HG03066 (cell line): ENCODE results near the gene FCHSD2.
"Not testable (repeated sequence)": the region's sequence is repeated elsewhere in the genome, so short reads cannot be mapped to it uniquely, and the experiment has no call there.

Experiments
- ATAC-seq: cut with Tn5 transposase; IDR thresholded peaks from one replicate; pipeline ENCODE4 v1.9.1; 2021; ENCODE audit warnings: low read depth; ENCODE audit not compliant: unreplicated experiment

The FCHSD2 gene

GRCh38 chr11:72976522-72976892 lies 165.6 kb downstream of the FCHSD2 start:
- not testable (repeated sequence) for ATAC-seq

DNA sequence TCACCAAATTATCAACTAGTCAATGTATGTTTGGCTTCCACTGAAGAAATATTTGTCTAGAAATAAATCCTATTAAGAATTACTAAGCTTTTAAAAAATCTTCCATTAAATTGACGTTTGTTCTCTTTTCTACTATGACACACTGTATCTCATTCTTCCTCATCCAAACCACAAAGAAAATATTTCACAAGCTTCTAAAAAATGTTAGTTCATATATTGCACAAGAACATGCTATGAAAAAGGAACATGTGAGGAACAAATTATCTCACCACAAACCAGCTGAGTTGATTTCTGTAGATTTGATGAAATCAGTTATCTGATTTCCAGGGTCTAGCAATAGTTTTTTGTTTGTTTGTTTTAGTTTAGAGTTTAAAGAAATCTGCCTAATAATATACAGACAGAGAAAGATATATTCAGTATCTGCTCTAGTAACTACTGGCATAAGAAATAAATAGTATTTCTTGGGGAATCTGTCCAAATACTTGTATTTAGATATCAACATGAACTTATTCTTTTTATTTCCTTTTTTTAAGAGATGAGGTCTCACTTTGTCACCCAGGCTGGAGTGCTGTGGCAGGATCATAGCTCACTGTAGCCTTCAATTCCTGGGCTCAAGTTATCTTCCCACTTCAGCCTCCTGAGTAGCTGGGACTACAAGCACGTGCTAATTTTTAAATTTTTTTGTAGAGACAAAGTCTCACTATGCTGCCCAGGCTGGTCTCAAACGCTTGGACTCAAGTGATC lies 166.2 kb downstream of the FCHSD2 start:
- no peak for ATAC-seq

DNA sequence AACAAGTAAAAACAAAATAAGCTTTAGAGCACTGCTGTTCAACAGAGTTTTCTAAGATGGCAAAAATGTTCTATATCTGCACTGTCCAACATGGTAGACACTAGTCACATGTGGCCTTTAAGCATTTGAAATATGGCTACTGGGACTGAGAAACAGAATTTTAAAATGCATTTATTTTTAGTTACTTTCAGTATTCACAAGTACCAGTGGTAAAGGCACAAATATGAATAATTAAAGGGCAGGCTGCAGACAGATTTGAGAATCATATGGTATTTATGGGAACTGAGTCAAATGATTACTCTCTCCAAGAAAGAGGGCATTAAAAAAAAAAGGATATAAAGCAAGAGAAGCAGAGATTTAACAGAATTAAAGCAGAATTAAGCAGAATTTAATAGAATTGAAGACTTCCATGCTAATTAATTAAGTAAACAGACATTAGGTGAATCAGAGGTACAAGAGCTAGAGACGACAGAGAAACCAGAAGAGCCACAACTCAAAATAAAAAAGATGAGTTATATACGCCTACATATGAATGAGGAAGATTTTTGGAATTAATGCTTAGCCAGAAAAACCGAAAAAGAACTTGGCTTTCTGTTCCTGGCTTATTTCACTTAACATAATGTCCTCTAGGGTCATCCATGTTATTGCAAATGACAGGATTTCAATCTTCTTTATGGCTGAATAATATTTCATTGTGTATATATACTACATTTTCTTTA lies 167.5 kb downstream of the FCHSD2 start:
- ATAC-seq, result no peak

DNA sequence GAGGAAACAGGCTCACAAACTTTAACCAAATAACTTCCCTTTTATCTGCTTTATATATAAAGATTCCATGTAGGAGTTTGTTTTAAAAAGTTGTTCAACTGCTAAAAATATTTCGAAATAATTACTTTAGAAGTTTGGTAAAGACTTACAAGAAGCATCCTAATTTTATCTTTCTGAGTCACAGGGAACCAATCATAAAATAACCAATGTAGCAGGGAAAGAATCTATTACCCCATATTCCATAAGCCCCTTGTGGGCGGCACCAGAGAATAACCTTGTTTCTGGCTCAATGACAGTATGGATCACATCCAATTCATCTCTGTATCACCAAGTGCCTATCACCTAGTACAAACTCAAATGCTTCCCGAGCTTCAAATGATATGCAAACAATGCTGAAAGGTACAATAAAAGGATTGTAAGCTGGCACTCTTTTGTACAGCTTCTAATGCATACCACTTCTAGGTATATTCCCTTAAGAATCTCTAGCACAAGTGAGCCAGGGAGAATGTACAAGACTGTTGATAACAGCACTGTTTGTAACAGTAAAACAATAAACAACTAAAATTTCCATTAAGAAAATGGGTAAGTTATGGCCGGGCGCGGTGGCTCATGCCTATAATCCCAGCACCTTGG lies 169.5 kb downstream of the FCHSD2 start:
- no peak for ATAC-seq

DNA sequence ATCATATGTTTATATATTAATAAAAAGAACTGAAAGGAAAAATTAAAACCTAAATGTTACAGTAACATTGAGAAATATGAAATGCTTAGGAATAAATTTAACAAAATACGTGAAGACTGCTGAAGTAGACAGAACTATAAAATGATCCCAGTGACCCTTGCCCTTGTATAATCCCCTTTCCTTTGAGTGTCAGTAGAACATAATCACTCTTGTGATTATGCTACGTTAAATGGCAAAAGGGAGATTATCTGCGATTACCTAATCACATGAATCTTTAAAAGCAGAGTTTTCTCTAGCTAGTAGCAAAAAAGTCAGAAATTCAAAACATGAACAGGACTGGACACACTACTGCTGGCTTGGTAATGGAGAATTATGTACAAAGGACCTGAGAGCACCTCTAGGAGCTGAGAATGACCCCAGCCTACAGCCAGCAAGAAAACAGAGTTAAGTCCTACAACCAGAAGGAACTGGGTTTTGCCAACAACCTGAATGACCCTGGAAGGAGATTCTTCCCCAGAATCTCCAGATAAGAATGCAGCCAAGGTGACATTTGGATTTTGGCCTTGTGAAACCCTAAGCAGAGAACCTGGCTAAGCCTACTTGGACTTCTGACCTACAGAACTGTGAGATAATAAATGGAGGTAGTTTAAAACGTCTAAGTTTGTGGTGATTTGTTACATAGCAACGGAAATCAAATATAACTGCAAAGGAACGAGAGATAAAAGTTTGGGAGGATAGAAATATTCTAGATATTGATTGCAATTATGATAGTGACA lies 170.7 kb downstream of the FCHSD2 start:
- ATAC-seq, result no peak

DNA sequence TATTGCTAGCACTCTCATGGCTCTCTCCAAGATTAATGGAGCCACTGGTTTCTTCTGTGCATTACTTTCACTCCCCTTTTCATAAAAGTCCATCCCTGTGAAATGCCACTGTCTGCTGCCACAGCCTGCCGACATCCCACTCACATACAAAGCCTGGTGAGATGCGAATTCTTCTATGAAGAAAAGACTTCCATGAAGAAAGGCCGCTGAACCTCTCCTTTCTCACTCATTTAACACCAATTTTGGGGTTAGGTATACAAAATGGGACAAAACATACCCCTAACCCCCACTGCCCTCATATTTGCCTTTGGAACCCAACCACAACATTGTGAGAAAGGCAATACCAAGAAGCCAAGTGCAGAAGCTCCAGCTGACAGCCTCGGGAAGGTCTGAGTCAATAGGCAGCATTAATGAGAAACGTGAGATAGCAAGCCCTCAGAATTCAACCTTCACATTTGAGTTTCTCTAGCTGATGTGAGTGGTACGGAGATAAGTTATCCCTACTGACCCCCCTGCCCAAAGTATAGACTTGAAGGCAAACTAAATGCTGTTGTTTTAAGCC lies 171.5 kb downstream of the FCHSD2 start:
- no peak for ATAC-seq

GRCh38 chr11:72969894-72970335 lies 172.2 kb downstream of the FCHSD2 start:
- ATAC-seq, result no peak

- ATAC-seq, result no peak
Measured at GRCh38 chr11:72968390-72968789, 173.7 kb downstream of the FCHSD2 start.

GRCh38 chr11:72965672-72966071 lies 176.4 kb downstream of the FCHSD2 start:
- no peak for ATAC-seq

- ATAC-seq, result no peak
Measured at GRCh38 chr11:72962717-72963116, 179.4 kb downstream of the FCHSD2 start.

DNA sequence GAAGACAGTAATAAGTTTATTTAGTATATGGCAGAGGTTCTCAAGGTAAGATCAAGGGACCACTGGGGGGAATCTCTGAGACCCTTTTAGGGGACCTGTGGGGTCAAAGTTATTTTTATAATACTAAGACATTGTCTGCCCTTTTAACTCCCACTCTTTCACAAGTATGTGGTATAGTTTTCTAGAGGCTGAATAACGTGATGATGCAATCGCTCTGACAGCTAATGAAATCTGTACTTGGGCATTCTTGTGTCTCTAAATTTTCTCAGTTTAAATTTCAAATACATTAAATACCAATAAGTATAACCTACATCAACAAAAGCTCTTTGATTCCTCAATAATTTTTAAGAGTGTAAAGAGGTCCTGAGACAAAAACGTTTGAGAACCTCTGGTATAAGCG lies 180.0 kb downstream of the FCHSD2 start:
- ATAC-seq, result no peak

DNA sequence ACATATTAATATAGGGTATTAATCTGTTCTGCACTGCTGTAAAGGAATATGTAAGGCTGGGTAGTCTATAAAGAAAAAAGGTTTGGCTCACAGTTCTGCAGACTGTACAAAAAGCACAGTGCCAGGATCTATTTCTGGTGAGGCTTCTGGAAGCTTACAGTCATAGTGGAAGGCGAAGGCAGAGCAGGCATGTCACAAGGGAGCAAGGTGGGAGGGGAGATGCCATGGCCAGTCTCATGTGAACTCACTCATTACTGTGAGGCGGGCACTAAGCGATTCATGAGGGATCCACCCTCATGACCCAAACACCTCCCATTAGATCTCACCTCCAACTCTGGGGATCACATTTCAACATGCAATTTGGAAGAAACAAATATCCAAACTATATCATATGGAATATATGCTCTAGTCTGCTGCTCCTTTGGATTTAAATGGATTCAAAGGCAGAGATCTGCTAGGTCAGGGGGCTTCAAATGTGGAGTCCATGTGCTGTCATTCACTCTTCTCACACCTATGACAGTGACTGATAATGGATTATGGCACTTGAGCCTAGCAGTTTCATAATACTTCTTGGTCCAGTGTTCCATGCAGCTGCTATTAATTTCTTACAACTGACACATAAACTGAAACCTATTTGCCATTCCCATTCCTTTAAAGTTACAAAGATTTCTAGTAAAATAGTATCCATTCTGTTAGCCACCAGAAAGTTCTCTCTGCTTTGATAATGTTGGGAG lies 182.0 kb downstream of the FCHSD2 start:
- ATAC-seq, result no peak

GRCh38 chr11:72958791-72959190 lies 183.3 kb downstream of the FCHSD2 start:
- no peak for ATAC-seq

DNA sequence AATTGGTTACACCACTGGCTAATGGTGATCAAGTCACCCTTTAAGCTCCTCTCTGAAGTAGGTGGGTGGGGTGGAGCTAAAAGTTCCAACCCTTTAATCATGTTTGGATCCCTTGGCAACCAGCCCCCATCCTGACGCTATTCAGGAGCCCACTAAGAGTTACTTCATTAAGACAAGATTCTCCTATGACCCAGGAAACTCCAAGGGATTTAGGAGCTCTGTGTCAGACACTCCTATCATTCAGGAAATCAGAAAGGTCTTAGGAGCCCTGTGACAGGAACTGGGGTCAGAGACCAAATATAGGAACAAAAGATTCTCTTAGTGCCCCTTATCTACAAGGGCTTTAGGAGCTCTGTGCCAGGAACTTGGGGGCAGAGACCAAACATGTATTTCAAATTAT lies 186.7 kb downstream of the FCHSD2 start:
- no peak for ATAC-seq

DNA sequence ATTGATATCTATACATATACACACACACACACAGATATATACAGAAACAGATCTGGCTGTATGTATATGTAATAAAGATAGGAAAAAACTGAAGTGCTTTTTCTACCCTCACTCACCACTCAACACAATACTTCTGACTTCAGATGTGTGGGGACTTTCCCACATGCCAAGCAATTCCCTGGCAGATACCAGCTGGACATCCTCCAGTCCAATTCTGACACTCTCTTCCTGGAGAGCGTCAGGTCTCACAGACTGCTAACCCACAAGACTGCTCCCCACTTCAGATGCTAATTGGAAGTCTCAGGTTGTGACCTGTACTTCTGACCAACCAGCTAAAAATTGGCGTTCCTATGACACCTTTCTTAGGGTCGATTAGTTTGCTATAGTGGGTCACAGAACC lies 187.3 kb downstream of the FCHSD2 start:
- no peak for ATAC-seq

DNA sequence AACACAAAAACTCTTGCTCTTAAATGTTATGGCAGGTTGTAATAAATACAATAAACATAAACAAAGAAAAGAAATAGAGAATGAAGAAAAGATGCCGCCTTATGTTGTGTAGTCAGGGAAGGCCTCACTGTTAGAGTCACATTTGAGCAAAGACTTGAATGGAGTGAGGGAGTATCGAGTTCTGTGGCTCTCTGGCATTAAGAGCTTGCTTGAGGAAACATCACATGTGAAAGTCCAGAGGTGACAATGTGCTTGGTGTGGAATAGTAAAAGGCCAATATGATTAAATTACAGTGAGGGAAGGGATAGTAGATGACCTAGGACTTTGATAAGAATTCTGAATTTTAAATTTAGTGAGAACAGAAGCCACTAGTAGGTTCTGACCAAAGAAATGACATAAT lies 188.5 kb downstream of the FCHSD2 start:
- ATAC-seq, result no peak

DNA sequence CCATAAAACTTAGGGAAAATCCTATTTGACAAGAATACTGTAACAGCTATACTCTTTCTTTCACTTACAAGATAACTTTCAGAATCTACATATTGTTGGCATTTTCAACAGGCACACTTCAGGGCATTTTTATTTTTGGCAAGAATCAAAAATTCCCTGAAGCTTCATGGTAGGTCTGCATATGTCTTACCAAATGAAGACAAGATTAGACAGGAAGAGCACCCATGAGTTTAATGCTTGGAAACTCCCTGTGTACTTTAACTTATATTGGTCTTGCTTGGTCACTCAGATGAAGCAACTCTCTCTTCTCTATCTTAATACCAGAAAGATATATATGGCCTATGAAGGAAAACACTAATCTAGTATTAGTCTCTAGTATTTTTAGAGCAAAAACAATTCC lies 190.2 kb downstream of the FCHSD2 start:
- ATAC-seq, result no peak

DNA sequence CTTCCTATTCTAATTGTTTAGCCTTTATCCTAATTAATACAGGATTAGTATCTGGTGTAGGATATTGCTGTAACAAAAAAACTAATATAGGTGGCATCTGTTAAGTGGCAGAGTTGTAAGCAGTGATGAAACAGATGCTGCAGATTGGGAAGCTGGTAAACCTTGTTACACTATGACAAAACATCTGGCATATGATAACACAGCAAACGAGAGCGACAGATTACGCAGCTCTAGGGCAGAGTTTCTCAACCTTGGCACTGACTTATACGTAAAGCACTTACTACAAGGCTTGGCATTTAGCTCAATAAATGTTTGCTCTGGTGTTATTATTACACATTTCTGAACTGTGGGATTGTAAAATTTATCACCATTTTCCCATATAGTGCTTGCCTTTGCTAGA lies 190.9 kb downstream of the FCHSD2 start:
- ATAC-seq, result no peak

DNA sequence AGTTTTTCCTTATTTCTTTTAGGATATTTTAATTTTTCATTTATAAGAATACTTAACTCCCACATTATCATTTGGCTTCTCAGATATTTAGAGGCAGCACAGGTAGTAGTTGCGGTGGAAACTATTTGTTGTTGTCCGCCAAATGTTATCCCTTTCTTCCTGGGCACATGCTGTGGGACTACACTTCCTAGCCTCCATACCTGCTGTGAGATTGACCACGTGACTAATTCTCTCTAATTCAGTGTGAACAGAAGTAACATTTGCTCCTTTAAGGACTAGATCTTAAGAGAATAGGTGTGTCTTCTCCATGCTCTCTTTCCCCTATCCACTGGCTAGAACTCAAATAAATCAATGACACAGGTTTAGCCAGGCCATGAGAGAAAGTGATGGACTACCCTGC lies 191.4 kb downstream of the FCHSD2 start:
- ATAC-seq, result no peak

DNA sequence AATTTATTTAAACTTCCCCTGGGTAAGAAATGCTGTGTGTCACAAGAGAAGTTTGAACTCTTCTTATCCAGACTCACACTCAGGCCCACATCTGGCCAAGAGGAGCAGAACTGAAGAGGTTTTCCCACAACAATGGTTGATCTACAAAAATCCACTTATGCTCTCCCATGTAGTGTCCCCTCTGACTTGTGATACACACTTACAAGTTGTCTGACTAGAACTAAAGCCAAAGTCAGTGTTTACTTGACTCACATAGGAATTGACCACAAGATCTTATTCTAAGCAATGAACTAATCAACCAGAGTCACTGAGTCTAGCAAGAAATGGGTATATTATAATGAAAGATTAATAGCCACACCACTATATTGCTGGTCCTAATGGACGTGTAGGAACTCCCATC lies 194.9 kb downstream of the FCHSD2 start:
- no peak for ATAC-seq
